ENCODE measurements around the gene EHF. TPM values are rescaled to one million over a fixed set of nuclear protein-coding genes. Genes with fewer than 3 reads are reported as not detected.

The EHF gene
- total and polyA plus RNA-seq, 2 experiments from 2014 or later = not detected

DNA sequence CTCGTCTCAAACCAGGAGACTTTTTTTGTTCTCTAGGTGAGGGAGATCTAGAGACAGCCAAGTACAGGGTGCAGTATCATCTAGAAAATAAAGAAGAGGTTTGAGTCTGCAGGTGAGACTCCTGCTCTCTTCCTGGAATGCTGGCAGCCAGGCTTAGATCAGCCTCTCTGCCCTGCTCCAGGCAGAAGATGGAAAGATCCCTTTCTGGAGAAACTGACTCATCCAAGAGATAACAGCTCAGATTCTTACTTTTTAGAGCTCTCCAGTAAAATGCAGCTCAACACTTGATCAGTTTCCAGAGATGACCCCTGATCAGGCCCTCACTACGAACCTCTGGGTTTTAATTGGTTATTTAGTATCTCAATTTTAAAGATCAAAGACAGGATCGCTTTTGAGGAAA lies 44.6 kb upstream of the EHF start:
- Histone ChIP-seq H2AFZ (no peak overlapping the region), H3K9me3 (ENCODE audit: low read depth) (no peaks in the 10 kb centered on the region), H3K9ac (no peak overlapping the region), H3K9me2 (ENCODE audit: insufficient read depth) (no peaks in the 10 kb centered on the region), H3F3A (ENCODE audit: insufficient read depth) (no peaks in the 10 kb centered on the region), H3K27ac (no peak overlapping the region), H3K4me3 (no peak overlapping the region), H3K36me3 (ENCODE audit: low read depth) (no peaks in the 10 kb centered on the region), H4K20me1 (ENCODE audit: insufficient read depth) (no peaks in the 10 kb centered on the region), H3K4me1 (ENCODE audit: insufficient read depth) (no peaks in the 10 kb centered on the region), H3K4me2 (ENCODE audit: unreplicated experiment) (no peak overlapping the region), H3K27me3 (replicated peaks; ENCODE audit: insufficient read depth) (peaks cover 53% of the 10 kb centered on the region), H3K79me2 (ENCODE audit: insufficient read depth) (no peaks in the 10 kb centered on the region)
- 79 to 83% methylated on average over 3 of the region's 3 CpGs for WGBS, 2 experiments (ENCODE audit: low coverage in 1 of 2, low lambda C conversion rate in 2 of 2, missing lambda C conversion rate in 2 of 2)
- no peak for DNase-seq
- no peak for TF ChIP-seq EZH2 (IDR thresholded peaks at IDR 0.05; ENCODE audit: insufficient read depth, poor library complexity, severe bottlenecking)
- TF ChIP-seq EZH2phosphoT487 (IDR thresholded peaks at IDR 0.05; ENCODE audit: insufficient read depth, low read depth) = no peak
- in situ Hi-C loops (cut with MboI) = loop anchor here (25.0 kb wide), 1 partner anchor 836 kb away; the partner anchor contains the start of gene SLC1A2

DNA sequence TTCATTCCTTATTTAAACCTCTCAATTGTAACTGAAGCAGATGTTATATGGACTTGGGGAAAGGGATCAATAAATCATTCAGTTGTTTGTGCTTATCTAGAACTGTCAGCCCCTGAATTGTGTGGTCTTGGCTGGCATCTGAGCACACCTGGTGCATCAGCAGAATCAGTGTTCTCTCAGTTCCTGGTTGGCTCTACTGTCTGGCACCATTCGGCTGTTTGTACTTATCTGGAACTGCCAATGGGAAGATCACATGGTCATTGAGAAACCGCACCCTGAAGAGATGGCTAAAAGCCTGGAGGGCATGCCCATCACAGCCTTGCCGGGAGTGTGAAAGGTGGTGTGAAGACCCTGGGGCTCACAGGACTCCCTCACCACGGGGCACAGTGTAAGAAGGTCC lies 37.1 kb upstream of the EHF start:
- WGBS, 2 experiments (ENCODE audit: low coverage in 1 of 2, low lambda C conversion rate in 2 of 2, missing lambda C conversion rate in 2 of 2) = 27 to 35% methylated on average over 4 of the region's 4 CpGs
- H3K4me1 ChIP-seq (ENCODE audit: insufficient read depth) = no peaks in the 10 kb centered on the region
- H3K36me3 ChIP-seq (ENCODE audit: low read depth) = no peaks in the 10 kb centered on the region
- in situ Hi-C loops (cut with MboI) = loop anchor here (25.0 kb wide), 1 partner anchor 828 kb away; the partner anchor contains the start of gene SLC1A2
- no peaks in the 10 kb centered on the region for H3K9me3 ChIP-seq (ENCODE audit: low read depth)
- no peaks in the 10 kb centered on the region for H3K9me2 ChIP-seq (ENCODE audit: insufficient read depth)
- H3K9ac ChIP-seq = no peak overlapping the region
- H3K27ac ChIP-seq = no peak overlapping the region
- no peak for DNase-seq
- no peaks in the 10 kb centered on the region for H3F3A ChIP-seq (ENCODE audit: insufficient read depth)
- H3K79me2 ChIP-seq (ENCODE audit: insufficient read depth) = no peaks in the 10 kb centered on the region
- TF ChIP-seq EZH2phosphoT487 (IDR thresholded peaks at IDR 0.05; ENCODE audit: insufficient read depth, low read depth) = no peak
- no peak for TF ChIP-seq EZH2 (IDR thresholded peaks at IDR 0.05; ENCODE audit: insufficient read depth, poor library complexity, severe bottlenecking)
- peaks cover 27% of the 10 kb centered on the region for H3K27me3 ChIP-seq (replicated peaks; ENCODE audit: insufficient read depth)
- H2AFZ ChIP-seq = no peak overlapping the region
- no peak overlapping the region for H3K4me2 ChIP-seq (ENCODE audit: unreplicated experiment)
- H3K4me3 ChIP-seq = no peak overlapping the region
- no peaks in the 10 kb centered on the region for H4K20me1 ChIP-seq (ENCODE audit: insufficient read depth)

DNA sequence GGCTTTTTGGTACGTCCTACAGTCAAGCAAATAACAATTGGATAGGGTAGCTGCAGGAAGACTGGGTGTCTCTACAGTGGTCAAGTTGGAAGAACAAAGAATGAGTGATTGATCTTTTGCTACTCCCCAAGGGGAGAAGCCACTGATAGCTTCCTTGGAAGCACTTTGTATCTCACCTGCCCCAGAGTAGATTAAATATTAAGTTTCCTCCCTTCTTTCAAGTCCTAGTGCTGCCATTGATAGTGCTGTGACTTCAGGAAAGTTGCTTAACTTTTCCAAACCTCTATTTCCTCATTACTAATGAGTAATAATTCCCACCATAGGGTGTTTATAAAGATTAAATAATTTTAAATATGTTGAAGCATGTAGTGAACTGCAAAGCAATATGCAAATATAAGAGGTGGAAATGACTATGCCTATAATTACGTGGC lies 35.6 kb upstream of the EHF start:
- TF ChIP-seq EZH2 (IDR thresholded peaks at IDR 0.05; ENCODE audit: insufficient read depth, poor library complexity, severe bottlenecking) (no peak), EZH2phosphoT487 (IDR thresholded peaks at IDR 0.05; ENCODE audit: insufficient read depth, low read depth) (no peak)
- H3K4me3 ChIP-seq = no peak overlapping the region
- no peaks in the 10 kb centered on the region for H3F3A ChIP-seq (ENCODE audit: insufficient read depth)
- no peaks in the 10 kb centered on the region for H3K9me2 ChIP-seq (ENCODE audit: insufficient read depth)
- peaks cover 12% of the 10 kb centered on the region; the same call in 1 of the 2 replicates for H3K27me3 ChIP-seq (replicated peaks; ENCODE audit: insufficient read depth)
- WGBS, 2 experiments (ENCODE audit: low coverage in 1 of 2, low lambda C conversion rate in 2 of 2, missing lambda C conversion rate in 2 of 2) = 69 to 77% methylated on average over 2 of the region's 2 CpGs
- in situ Hi-C loops (cut with MboI) = loop anchor here (5.0 to 25.0 kb wide), 2 partner anchors 307 to 827 kb away; partner anchors contain the start of gene SLC1A2
- no peaks in the 10 kb centered on the region for H3K36me3 ChIP-seq (ENCODE audit: low read depth)
- H4K20me1 ChIP-seq (ENCODE audit: insufficient read depth) = no peaks in the 10 kb centered on the region
- DNase-seq = no peak
- H3K9me3 ChIP-seq (ENCODE audit: low read depth) = no peaks in the 10 kb centered on the region
- H2AFZ ChIP-seq = no peak overlapping the region
- H3K4me1 ChIP-seq (ENCODE audit: insufficient read depth) = no peaks in the 10 kb centered on the region
- no peak overlapping the region for H3K9ac ChIP-seq
- no peak overlapping the region for H3K27ac ChIP-seq
- H3K79me2 ChIP-seq (ENCODE audit: insufficient read depth) = no peaks in the 10 kb centered on the region
- no peak overlapping the region for H3K4me2 ChIP-seq (ENCODE audit: unreplicated experiment)

DNA sequence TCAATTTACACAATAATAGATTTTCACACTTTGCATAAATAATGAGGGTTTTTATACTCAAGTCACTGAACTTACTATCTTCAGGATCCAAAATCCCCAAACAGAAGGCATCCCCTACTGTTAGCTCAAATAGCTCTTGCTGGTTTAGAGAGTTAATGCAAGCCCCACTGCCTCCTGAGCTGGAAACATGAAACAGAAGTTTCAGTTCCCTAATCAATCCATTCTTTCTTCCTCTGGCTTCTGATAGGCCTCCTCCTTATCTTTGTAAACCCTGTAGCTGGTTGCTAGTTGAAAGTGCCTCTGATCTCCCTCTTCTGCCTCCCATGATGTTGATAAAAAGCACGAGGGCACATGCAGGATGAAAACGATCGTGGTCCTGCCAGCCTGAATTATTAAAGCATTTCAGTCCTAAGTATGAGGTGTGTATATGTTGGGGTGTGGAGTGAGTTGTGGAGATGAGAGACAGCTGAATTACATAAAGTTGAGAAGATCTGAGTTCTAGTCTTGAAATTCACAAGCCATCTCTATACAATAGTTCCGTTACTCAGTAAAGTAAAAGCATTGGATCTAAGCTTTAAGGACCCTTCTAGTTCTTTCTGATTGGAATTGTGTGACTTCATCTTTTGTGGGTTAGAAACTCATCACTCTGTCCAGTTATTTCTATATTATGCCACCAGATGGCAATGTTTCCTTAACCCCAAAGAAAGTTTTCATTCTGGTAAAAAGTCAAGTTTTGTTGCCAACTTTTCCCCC lies 35.0 kb upstream of the EHF start:
- in situ Hi-C loops (cut with MboI) = loop anchor here (5.0 to 25.0 kb wide), 2 partner anchors 306 to 826 kb away; partner anchors contain the start of gene SLC1A2
- H3K9me2 ChIP-seq (ENCODE audit: insufficient read depth) = no peaks in the 10 kb centered on the region
- peak overlapping the region; percentile 36 for H2AFZ ChIP-seq
- H3K4me1 ChIP-seq (ENCODE audit: insufficient read depth) = no peaks in the 10 kb centered on the region
- no peak overlapping the region for H3K9ac ChIP-seq
- H3K27me3 ChIP-seq (replicated peaks; ENCODE audit: insufficient read depth) = 0 out of 2 replicates have a peak, but pooled peaks cover 8% of the 10 kb centered on the region
- WGBS, 2 experiments (ENCODE audit: low coverage in 1 of 2, low lambda C conversion rate in 2 of 2, missing lambda C conversion rate in 2 of 2) = 0 to 1% methylated on average over 4 of the region's 4 CpGs
- no peaks in the 10 kb centered on the region for H3K36me3 ChIP-seq (ENCODE audit: low read depth)
- no peak overlapping the region for H3K27ac ChIP-seq
- peak overlapping the region; percentile 19 for H3K4me2 ChIP-seq (ENCODE audit: unreplicated experiment)
- H3K9me3 ChIP-seq (ENCODE audit: low read depth) = no peaks in the 10 kb centered on the region
- DNase-seq = peak; percentile 67
- H3K4me3 ChIP-seq = 0 out of 2 replicates have a peak overlapping the region, but pooled peaks have one; percentile 42
- H4K20me1 ChIP-seq (ENCODE audit: insufficient read depth) = no peaks in the 10 kb centered on the region
- H3F3A ChIP-seq (ENCODE audit: insufficient read depth) = no peaks in the 10 kb centered on the region
- TF ChIP-seq EZH2phosphoT487 (IDR thresholded peaks at IDR 0.05; ENCODE audit: insufficient read depth, low read depth) = no peak
- no peak for TF ChIP-seq EZH2 (IDR thresholded peaks at IDR 0.05; ENCODE audit: insufficient read depth, poor library complexity, severe bottlenecking)
- H3K79me2 ChIP-seq (ENCODE audit: insufficient read depth) = no peaks in the 10 kb centered on the region
